GM19043 (cell line): ENCODE data around the gene NIPAL4.
A peak's percentile ranks its signal among the peaks of the same experiment; 100 is the strongest.

Experiments used
- ATAC-seq: cut with Tn5 transposase; IDR thresholded peaks from one replicate; pipeline ENCODE4 v1.9.1; 2021; ENCODE audit warnings: low read depth; ENCODE audit not compliant: unreplicated experiment

Gene NIPAL4

DNA sequence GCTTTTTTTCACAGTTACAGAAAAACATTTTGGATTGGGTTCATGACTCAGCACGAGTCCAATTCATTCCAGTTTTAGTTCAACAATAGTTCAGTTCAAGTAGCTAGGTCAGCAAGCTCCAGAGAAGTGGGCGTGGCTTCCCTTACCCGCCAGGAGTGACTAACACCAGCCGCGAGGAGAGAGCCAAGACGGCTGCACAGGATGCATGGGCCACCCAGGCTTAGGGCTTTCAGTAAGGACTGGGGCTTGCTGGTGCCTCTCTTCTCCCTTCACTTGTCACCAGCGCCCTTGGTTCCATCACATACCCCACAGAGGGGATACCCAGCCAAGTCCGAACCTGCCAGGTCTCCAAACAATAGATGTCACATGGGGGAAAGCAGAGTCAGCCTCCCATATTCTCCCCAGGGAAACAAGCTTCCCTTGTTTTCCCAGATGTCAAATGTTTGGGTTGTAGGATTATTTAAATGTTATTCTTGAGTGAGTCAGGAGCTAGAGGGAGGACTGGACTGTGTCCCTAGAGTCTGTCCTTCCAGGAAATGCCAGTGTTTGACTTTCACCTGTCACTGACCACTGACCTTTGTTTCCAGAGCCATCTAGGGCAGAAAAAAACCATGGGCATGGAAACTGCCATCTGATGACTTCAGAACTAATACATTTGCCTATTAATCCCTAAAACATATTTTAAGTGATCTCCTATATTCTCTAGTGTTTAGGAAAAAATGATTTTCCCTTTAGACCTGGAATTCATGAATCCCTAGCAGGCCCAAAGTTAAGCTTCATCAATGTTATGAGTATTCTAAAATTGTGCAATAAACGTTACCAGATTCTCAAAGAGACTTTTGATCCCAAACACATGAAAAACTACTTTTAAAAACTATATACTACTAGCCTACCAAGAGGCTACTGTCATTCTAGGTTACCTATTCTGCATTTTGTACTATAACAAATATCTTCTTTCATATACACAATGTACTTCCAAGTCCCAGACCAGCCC lies 51.9 kb downstream of the NIPAL4 start:
- ATAC-seq: no peak

GRCh38 chr5:157513182-157513581 lies 53.2 kb downstream of the NIPAL4 start:
- ATAC-seq: no peak

DNA sequence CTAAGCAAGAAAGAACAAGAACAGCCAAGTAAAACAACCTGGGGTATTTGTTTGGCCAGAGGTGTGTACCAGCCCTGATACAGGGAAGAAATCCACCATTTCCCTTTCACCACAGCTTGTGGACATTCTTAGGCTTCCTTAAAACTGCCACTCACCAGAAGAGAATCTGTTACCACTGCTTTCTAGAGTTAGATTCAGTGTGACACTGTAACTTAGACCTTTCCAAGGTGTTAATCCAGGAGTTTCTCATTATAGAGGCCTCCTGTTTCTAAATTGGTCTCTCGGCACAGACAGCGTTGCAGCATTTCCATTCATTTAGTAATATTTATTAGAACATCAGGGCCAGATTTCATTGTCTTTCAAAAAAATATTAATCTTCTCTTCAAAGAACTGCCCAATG lies 55.0 kb downstream of the NIPAL4 start:
- ATAC-seq: no peak

DNA sequence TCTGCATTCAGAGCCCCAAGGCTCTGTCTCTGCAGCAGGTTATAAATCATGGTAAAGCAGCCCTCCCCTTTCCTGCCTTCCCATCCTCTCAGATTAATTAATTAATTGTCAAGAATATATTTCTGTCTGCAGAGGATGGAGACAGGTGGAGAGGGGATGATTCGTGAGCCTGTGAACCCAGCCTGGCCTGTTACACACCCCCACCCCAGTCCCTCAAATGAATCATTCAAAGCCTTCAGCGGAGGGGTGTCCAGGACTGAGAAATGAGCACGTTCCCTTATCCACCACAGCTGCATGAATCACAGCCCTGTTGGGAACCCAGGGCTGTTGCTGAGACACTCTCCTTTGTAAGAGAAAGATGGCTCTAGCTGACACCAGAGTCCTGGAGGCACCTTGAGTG lies 56.0 kb downstream of the NIPAL4 start:
- no peak for ATAC-seq

GRCh38 chr5:157516626-157517325 lies 56.8 kb downstream of the NIPAL4 start:
- ATAC-seq: no peak

DNA sequence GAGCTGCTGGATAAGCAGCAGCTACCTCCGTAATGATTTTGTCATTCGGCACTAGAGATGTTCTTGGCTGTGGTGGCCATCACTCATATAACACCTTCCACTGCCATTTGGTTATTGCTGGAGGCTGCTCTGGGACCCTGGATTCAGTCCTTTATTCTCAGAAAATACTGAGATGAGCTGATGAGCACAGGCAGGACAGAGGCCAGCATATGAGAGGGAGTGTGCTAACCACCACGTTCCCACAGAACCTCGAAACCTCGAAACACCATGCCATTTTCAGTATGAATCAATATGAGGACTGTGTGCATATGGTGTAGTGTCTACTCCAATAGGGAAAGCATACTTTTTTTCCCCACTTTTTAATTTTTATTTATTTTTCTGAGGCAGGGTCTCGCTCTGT lies 59.0 kb downstream of the NIPAL4 start:
- ATAC-seq: peak; percentile 60

- ATAC-seq: peak; percentile 47
Observed at GRCh38 chr5:157519579-157520253, 59.7 kb downstream of the NIPAL4 start.

GRCh38 chr5:157520911-157521703 lies 61.1 kb downstream of the NIPAL4 start:
- no peak for ATAC-seq

DNA sequence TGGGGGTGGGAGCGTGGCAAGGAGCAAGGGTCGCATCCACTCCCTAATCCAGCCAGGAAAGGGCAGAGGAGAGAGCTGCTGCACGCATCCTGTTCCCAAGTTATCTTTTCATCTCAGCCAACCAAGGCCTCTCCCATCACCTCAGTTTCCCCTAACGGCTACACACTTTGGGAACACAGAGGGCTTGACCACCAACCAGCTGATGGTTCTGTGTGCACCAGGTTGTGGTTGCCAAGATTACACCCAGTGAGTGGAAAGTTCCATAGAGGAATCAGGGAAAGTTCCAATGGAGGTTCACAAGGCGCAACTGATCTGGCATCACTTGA lies 61.7 kb downstream of the NIPAL4 start:
- no peak for ATAC-seq

- ATAC-seq: no peak
Observed at GRCh38 chr5:157523976-157524375, 64.0 kb downstream of the NIPAL4 start.
